ENCODE measurements around the gene PCSK9.
"Not testable (repeated sequence)": the region's sequence is repeated elsewhere in the genome, so short reads cannot be mapped to it uniquely, and the experiment has no call there.

The PCSK9 gene

GRCh38 chr1:55081905-55082296 lies 42.6 kb downstream of the PCSK9 start:
- DNase-seq = no peak

- DNase-seq = no peak
Observed at GRCh38 chr1:55084257-55084656, 44.9 kb downstream of the PCSK9 start.

- DNase-seq = no peak
Observed at GRCh38 chr1:55087439-55087838, 48.1 kb downstream of the PCSK9 start.

GRCh38 chr1:55088413-55088812 lies 49.1 kb downstream of the PCSK9 start:
- DNase-seq = no peak

GRCh38 chr1:55089683-55090082 lies 50.3 kb downstream of the PCSK9 start:
- DNase-seq = no peak

- no peak for DNase-seq
Observed at GRCh38 chr1:55092475-55092874, 53.1 kb downstream of the PCSK9 start.

- no peak for DNase-seq
Observed at GRCh38 chr1:55095095-55095494, 55.7 kb downstream of the PCSK9 start.

GRCh38 chr1:55103891-55104290 lies 64.5 kb downstream of the PCSK9 start:
- no peak for DNase-seq

- no peak for DNase-seq
Observed at GRCh38 chr1:55107101-55107500, 67.8 kb downstream of the PCSK9 start.

GRCh38 chr1:55109005-55109404 lies 69.7 kb downstream of the PCSK9 start:
- not testable (repeated sequence) for DNase-seq

Data from CD4-positive, alpha-beta T cell treated with Interleukin-1 beta for 1 hour (primary cell).